ENCODE data around the gene AGK. TPM values are rescaled to one million over a fixed set of nuclear protein-coding genes. Genes with fewer than 3 reads are reported as not detected.
"Not testable (repeated sequence)": the region's sequence is repeated elsewhere in the genome, so short reads cannot be mapped to it uniquely, and the experiment has no call there.

AGK gene
- total RNA-seq, 1 experiment from 2014 or later = 41.5 TPM

DNA sequence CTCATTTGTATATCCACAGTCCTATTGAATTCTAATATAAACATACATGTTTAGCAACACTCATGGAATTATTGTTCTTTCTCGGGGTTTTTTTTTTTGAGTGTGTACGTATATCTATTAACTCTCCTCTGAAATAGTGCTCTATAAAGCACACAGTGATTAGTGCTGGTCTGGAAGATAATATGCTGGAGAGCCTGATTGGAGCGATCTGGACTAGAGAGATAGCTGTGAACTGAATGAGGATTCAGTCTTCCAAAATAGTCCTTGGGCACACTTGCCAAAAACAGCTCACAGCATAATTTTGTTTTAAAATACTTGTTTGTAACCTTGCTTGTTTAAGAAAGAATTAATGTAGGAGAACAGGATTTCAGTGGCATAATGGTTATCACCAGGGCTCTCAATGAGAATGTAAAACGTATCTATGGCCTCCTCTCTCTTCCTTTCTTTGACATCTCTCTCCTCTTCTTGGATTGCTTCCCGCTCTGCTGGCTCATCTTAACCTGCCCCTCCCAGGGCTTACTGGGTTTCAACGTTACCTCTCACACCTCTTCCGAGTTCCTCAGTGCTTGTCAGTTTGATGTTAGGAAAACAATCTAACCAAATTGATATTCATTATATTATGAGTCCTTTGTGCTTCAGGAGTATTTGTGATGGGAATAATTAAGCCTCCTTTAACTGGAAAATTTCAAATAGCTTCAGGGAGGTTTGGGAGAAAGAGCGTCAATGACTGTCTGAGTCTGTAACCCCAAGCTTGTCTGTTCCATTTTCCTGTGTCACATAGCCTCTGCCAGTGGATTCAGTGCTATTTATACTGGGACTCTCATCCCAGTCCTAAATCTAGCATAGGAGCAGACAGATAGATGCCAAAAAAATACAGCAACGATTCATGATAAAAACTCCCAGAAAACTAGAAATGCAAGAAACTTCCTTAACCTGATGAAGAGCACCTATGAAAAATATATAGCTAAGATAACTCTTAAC is 16.2 kb upstream of the AGK start:
- Histone ChIP-seq H3K36me3 (no peaks in the 10 kb centered on the region), H3K27ac (no peak overlapping the region), H3K9me3 (replicated peaks) (no peaks in the 10 kb centered on the region), H3K4me1 (no peaks in the 10 kb centered on the region), H3K27me3 (no peaks in the 10 kb centered on the region), H3K4me3 (no peak overlapping the region)
- DNase-seq = no peak

DNA sequence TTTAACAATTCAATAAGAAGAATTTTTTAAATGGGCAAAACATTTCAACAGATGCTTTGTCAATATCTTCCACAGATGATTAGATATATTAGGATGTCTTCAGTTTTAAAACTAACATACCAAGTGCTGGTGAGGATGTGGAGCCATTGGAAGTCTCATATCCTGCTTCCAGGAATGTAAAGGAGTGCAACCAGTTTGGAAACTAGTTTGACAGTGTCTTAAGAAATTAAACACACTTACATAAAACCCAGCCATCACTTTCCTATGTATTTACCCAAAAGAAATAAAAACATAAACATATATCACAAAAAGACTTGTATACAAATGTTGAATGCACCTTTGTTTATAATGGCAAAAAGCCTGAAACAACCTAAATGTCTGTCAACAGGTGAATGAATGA is 13.3 kb upstream of the AGK start:
- Histone ChIP-seq H3K4me3 (no peak overlapping the region), H3K27me3 (no peaks in the 10 kb centered on the region), H3K27ac (no peak overlapping the region), H3K36me3 (no peaks in the 10 kb centered on the region), H3K9me3 (replicated peaks) (no peaks in the 10 kb centered on the region), H3K4me1 (no peaks in the 10 kb centered on the region)
- no peak for DNase-seq

DNA sequence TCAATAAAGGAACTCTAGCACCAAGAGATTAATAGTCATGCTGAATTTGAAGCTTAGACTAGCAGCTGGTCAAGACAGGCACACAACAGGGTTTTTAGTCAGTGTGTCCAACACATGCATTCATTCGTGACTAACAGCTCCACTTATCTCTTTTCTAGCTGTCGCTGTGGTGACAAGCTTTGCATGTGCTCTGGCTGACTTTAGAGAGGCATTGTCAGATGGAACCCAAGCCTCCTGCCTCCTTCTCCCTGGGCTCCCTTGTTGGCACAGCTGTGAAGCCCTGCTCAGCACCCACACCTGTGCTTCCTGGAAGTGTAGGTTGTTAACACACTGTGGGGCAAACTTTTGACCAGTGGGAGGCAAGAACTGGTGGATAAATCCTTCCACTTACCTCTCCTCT is 9.8 kb upstream of the AGK start:
- no peak for DNase-seq
- Histone ChIP-seq H3K36me3 (no peaks in the 10 kb centered on the region), H3K4me1 (no peaks in the 10 kb centered on the region), H3K27me3 (no peaks in the 10 kb centered on the region), H3K4me3 (no peak overlapping the region), H3K27ac (no peak overlapping the region), H3K9me3 (replicated peaks) (no peaks in the 10 kb centered on the region)

DNA sequence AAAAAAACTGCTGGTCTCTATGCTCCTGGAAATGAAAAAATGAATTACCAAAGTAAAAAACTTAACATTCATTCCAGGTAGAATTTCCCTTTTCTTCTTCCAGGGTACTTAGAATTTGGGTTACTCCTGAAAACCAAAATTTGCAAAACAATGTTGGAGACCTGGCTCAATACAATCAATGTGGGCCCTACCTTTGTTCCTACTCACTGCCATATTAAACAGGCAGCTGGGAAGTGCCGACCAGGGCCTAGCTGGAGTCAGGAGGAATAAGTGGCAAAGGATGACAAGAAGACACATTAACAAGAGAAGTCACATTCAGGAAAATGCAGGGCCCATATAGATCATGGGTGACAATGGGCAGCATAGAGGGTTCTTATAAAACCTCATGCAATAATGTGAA is 6.4 kb upstream of the AGK start:
- Histone ChIP-seq H3K9me3 (replicated peaks) (no peaks in the 10 kb centered on the region), H3K27me3 (no peaks in the 10 kb centered on the region), H3K4me1 (no peaks in the 10 kb centered on the region), H3K27ac (no peak overlapping the region), H3K36me3 (no peaks in the 10 kb centered on the region), H3K4me3 (no peak overlapping the region)
- DNase-seq = no peak

DNA sequence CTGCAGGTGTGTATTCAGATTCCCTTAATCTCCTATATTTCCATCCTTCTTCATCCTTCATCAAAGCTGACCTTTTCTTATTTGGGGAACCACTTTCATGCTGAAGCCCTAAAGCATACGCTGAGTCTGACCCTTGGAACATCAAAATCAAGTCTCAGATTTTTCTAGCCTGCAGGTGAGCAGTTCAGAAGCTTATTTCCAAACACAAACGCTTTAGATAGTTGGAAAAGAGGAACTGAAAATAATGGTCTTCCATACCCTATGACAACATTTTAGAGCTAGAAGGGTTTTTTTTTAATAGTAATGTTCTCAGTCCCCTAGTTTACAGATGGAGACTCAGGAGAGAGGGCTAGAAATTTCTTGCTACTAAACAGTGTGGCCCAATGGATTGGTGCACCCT is 1.6 kb upstream of the AGK start:
- DNase-seq = no peak
- Histone ChIP-seq H3K4me1 (no peaks in the 10 kb centered on the region), H3K36me3 (no peaks in the 10 kb centered on the region), H3K4me3 (no peak overlapping the region), H3K9me3 (replicated peaks) (no peaks in the 10 kb centered on the region), H3K27me3 (no peaks in the 10 kb centered on the region), H3K27ac (no peak overlapping the region)

DNA sequence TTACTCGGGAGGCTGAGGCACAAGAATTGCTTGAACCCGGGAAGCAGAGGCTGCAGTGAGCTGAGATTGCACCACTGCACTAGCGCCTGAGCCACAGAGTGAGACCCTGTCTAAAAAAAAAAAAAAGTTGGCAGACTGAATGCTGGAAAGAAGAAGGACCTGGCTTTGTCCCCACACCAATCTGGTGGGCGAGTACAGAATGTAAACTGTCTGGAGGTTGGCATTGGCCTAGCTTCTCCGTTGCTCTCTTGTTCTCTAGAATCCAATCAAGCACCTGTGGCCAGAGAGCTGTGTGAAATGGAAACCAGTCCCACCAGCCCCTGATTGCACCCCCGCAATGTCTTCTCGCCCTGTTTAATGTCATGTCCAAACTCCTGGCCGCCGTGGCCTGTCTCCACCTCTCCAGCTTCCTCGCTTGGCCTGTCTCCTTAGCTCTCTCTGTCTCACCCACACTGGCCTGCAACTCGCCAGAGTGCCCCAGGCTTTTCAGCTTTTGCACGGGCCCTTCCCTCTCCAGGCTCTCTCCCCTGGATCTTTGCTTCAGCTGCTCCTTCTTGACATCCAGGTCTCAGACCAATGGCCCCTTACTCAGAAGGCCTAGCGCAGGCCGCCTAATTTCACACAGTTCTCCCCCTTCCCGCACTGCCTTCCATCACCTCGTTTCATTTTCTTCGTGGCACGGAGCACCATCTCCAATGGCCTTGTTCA is 670 bp upstream of the AGK start:
- H3K36me3 ChIP-seq = no peaks in the 10 kb centered on the region; the same call in 1 of the 2 replicates
- peak; percentile 40 to 61 for DNase-seq
- peak overlapping the region; percentile 81 for H3K4me3 ChIP-seq
- no peaks in the 10 kb centered on the region for H3K4me1 ChIP-seq
- H3K9me3 ChIP-seq (replicated peaks) = no peaks in the 10 kb centered on the region
- no peaks in the 10 kb centered on the region for H3K27me3 ChIP-seq
- H3K27ac ChIP-seq = peak overlapping the region; percentile 51

DNA sequence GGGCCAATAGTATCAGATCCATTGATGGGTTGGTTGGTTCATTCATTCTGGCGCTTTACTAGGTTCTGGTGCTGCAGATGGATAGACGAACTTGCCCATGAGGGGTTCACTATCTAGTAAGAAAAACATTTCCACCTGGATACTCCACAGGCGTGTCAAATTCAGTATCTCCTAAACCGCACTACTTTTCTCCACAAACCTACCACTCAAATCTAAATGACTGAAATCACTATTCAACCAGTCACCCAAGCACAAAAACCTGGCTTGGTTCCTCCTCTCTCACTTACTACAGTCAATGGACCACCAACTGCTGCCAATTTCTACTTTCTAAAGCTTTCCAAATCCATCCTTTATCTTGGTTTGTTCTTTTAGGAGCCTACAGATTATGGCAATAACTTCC is 572 bp downstream of the AGK start:
- Histone ChIP-seq H3K4me1 (no peaks in the 10 kb centered on the region), H3K27ac (peak overlapping the region; percentile 51), H3K27me3 (no peaks in the 10 kb centered on the region), H3K9me3 (replicated peaks) (no peaks in the 10 kb centered on the region), H3K36me3 (peaks cover 3% of the 10 kb centered on the region), H3K4me3 (peak overlapping the region; percentile 81)
- DNase-seq = no peak

DNA sequence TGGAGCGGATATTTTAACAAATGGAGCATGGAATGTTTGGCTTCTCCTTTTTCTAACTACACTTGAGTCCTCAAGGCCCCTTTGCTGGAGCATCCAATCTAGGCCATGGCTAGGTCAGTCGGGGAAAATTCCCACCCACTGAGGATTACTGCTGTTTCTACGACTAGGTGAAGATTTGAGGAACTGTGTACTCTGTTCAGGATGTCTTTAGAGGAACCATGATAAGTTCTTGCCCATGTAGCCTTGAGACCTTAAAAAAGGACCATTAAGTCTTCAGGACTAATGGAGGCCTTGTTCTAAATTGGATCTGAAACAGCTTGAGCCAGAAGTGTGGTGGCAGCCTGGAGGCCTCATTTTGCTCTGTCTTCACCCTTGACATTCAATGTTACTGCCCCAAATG is 6.2 kb downstream of the AGK start:
- Histone ChIP-seq H3K27ac (no peak overlapping the region), H3K4me3 (no peak overlapping the region), H3K27me3 (no peaks in the 10 kb centered on the region), H3K9me3 (replicated peaks) (no peaks in the 10 kb centered on the region), H3K36me3 (peaks cover 38% of the 10 kb centered on the region), H3K4me1 (peaks cover 14% of the 10 kb centered on the region)
- no peak for DNase-seq

DNA sequence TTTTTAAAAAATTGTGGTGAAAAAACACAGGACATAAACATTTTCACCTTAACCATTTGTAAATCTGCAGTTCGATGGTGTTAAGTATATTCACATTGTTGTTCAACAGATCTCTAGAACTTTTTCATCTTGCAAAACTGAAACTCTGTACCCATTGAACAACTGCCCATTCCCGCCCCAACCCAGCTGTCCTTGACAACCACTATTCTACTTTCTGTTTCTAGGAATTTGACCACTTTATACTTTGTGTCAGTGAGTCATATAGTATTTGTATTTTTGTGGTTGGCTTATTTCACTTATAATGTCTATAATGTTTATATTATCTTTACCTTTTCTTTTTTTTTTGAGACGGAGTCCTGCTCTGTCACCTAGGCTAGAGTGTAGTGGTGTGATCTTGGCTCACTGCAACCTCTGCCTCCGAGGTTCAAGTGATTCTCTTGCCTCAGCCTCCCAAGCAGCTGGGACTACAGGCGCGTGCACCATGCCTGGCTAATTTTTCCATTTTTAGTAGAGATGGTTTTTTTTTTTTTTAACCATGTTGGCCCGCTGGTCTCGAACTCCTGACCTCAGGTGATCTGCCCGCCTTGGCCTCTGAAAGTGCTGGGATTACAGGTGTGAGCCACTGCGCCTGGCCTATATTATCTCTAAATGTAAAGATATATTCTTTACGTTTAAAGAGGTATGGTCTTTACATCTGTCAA is 6.8 kb downstream of the AGK start:
- not testable (repeated sequence) for H3K27me3 ChIP-seq; H3K27ac ChIP-seq; DNase-seq; H3K4me3 ChIP-seq; H3K9me3 ChIP-seq (replicated peaks)
- Histone ChIP-seq H3K4me1 (peaks cover 14% of the 10 kb centered on the region), H3K36me3 (peaks cover 42% of the 10 kb centered on the region)

DNA sequence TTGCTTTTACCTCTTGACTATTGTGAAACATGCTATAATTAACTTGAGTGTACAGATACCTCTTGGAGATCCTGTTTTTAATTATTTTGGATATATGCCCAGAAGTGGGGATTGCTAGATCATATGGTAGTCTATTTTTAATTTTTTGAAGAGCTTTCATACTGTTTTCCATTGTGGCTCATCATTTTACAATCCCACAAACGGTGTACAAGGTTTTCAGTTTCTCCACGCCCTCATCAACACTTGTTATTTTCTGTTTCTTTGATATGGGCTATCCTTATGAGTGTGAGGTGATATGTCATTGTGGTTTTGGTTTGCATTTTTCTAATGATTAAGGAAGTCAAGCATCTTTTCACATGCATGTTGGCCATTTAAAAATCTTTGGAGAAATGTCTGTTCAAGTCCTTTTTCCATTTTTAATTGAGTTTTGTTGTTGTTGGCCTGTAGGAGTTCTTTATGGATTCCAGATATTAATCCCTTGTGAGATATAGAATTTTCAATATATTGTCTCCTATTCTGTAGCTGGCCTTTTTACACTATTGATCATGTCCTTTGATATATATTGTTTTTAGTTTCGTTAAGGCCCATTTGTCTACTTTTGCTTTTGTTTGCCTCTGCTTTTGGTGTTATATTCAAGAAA is 7.5 kb downstream of the AGK start:
- Histone ChIP-seq H3K27ac (no peak overlapping the region), H3K4me3 (no peak overlapping the region), H3K4me1 (peaks cover 14% of the 10 kb centered on the region), H3K9me3 (replicated peaks) (no peaks in the 10 kb centered on the region), H3K27me3 (no peaks in the 10 kb centered on the region), H3K36me3 (peaks cover 42% of the 10 kb centered on the region)
- DNase-seq = no peak

DNA sequence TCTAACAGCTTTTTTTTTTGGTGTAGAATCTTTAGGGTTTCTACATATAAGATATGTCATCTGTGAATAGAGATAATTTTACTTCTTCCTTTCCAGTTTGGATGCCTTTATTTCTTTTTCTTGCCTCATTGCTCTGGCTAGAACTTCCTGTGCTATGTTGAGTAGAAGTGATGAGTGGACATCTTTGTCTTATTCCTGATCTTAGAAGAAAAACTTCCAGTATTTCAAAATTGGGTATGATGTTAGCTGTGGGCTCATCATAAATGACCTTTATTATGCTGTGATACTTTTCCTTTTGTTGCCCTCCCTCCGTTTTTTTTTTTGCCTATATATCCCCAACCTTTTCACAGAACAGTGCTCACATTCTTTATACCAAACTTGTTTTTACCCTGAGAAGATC is 8.8 kb downstream of the AGK start:
- no peak for DNase-seq
- peaks cover 46% of the 10 kb centered on the region for H3K36me3 ChIP-seq
- no peak overlapping the region for H3K4me3 ChIP-seq
- H3K27me3 ChIP-seq = no peaks in the 10 kb centered on the region
- no peak overlapping the region for H3K27ac ChIP-seq
- no peaks in the 10 kb centered on the region for H3K9me3 ChIP-seq (replicated peaks)
- peaks cover 14% of the 10 kb centered on the region for H3K4me1 ChIP-seq

DNA sequence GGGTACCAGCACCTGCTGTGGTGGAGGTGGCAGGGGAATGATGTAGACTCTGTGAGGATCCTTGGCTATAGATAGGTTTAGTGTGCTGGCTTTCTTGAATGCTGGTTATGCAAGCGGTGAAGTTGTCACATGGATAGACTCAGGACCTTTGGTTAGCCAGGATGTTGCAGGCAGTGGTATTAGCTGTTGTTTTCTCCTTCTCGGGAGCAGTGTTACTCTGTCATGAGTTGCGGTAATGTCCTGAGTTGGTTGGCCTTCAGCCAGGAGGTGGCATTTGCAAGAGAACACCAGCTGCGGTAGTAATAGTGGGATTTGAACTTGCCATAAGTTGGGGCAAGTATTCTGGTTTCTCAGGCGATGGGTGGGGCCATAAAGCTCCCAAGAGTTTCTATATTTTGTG is 10.8 kb downstream of the AGK start:
- no peak overlapping the region for H3K27ac ChIP-seq
- H3K9me3 ChIP-seq (replicated peaks) = no peaks in the 10 kb centered on the region
- no peak for DNase-seq
- H3K4me3 ChIP-seq = no peak overlapping the region
- no peaks in the 10 kb centered on the region for H3K27me3 ChIP-seq
- H3K4me1 ChIP-seq = peaks cover 14% of the 10 kb centered on the region
- H3K36me3 ChIP-seq = peaks cover 58% of the 10 kb centered on the region

DNA sequence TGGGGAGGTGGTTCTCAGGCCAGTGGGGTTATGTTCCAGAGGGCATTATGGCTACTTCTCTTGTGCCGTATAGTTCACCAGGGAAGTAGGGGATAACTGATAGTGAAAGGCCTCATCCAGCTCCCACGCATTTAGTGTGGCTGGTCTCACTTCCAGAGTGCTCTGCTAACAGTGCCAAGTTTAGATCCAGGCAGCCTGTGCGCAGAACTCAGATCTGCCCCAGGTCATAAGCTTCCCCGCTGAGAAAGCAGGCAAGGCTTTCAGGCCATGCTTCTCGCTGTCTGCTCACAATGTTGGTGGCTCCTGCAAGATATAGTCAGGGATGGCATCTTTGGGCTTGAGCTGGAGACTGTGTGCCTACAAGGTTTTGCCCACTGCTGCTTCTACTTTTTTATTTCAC is 11.3 kb downstream of the AGK start:
- no peak overlapping the region for H3K4me3 ChIP-seq
- DNase-seq = no peak
- H3K36me3 ChIP-seq = peaks cover 53% of the 10 kb centered on the region
- H3K4me1 ChIP-seq = peaks cover 11% of the 10 kb centered on the region
- H3K27me3 ChIP-seq = no peaks in the 10 kb centered on the region
- no peak overlapping the region for H3K27ac ChIP-seq
- no peaks in the 10 kb centered on the region for H3K9me3 ChIP-seq (replicated peaks)

DNA sequence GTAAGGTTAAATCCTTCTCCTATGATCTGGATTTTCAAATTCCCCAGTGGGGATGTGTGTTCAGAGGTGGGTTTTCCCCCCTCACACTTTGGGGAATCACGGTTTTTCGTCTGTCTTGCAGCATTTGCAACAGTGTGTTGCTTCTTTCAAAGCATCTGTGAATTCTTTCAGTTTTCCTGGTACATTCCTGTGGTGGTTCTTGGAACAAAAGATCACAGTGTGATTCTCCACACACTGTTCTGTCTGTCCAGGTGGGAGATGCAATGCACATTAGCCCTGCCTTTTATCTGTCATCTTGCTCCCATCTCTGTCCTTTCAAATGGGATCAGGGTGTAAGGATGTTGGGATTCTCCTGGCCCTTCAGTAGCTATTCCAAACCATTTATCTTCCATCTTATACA is 11.8 kb downstream of the AGK start:
- H3K36me3 ChIP-seq = peaks cover 55% of the 10 kb centered on the region

More for the DNA sequence above, 11.8 kb downstream of the AGK start:
- H3K4me1 ChIP-seq = peaks cover 9% of the 10 kb centered on the region
- DNase-seq = no peak
- H3K27me3 ChIP-seq = no peaks in the 10 kb centered on the region
- H3K9me3 ChIP-seq (replicated peaks) = no peaks in the 10 kb centered on the region
- no peak overlapping the region for H3K27ac ChIP-seq
- H3K4me3 ChIP-seq = no peak overlapping the region
